PC-3 (cell line): Measurements from ENCODE around the gene ZNF346.

Experiments
- CTCF ChIP-seq: fragments of 300-600 bp; sonication (generic); conservative IDR thresholded peaks from 2 replicates; pipeline ENCODE4 v1.5.1; 2017; ENCODE audit warnings: antibody characterized with exemption, low read depth, mild to moderate bottlenecking, low read length
- EZH2 ChIP-seq: fragments of 300-600 bp; sonication (generic); IDR thresholded peaks from one replicate; pipeline ENCODE4 v1.6.1; 2017; ENCODE audit warnings: antibody characterized with exemption, mild to moderate bottlenecking, low read length; ENCODE audit not compliant: unreplicated experiment
- EZH2phosphoT487 ChIP-seq: fragments of 300-600 bp; sonication (generic); IDR thresholded peaks from 2 replicates; pipeline ENCODE4 v1.6.1; 2018; ENCODE audit warnings: mild to moderate bottlenecking, antibody characterized with exemption, low read length, borderline replicate concordance

GRCh38 chr5:177091232-177091631, 68.7 kb downstream of the ZNF346 start:
- TF ChIP-seq EZH2 = no peak
- TF ChIP-seq CTCF = no peak
- TF ChIP-seq EZH2phosphoT487 = no peak
